SK-N-SH (cell line): ENCODE data around the gene KRTAP3-3. TPM values are rescaled to one million over a fixed set of nuclear protein-coding genes. Genes with fewer than 3 reads are reported as not detected.

ENCODE experiments used
- CTCF ChIA-PET: fragments of 300-600, 350-600 bp; formaldehyde crosslinking; extraction: SDS; loops from one replicate; lab custom pipeline; 2021; lab: Yijun Ruan, JAX
- POLR2A ChIA-PET: fragments of 350-600 bp; sonication (Branson Sonifier 250); formaldehyde crosslinking; extraction: SDS; loops from one replicate; lab custom pipeline; 2020; ENCODE audit warnings: antibody characterized with exemption, inconsistent platforms; lab: Yijun Ruan, JAX
- DNase-seq: peaks from one replicate; pipeline ENCODE4 v3.0.0; 2012
- H2AFZ ChIP-seq: fragments of 200-600 bp; sonication (generic); 2 replicates; pipeline ENCODE4 v1.8.1; 2016; ENCODE audit warnings: antibody characterized with exemption, mild to moderate bottlenecking, low read depth
- H3F3A ChIP-seq: fragments of 200-600 bp; sonication (generic); replicated peaks from 2 replicates; pipeline ENCODE3; 2016; ENCODE audit warnings: antibody characterized with exemption, mild to moderate bottlenecking; ENCODE audit not compliant: insufficient read depth
- H3K27ac ChIP-seq, 2 experiments: fragments of 200-500 bp in 1 of 2; fragments of 200-600 bp in 1 of 2; sonication (Bioruptor generic) in 1 of 2; sonication (generic), shearing (Covaris generic) in 1 of 2; 2 replicates each; pipeline versions ENCODE4 v1.5.1 to v1.6.1; 2014 to 2016; ENCODE audit warnings: low read depth in 2 of 2, inconsistent platforms in 1 of 2, low read length in 1 of 2, mild to moderate bottlenecking in 1 of 2, mixed read lengths in 1 of 2
- H3K27me3 ChIP-seq: fragments of 200-600 bp; sonication (generic), shearing (Covaris generic); 2 replicates; pipeline ENCODE4 v1.6.1; 2016; ENCODE audit warnings: mixed run types; ENCODE audit not compliant: insufficient read depth
- H3K36me3 ChIP-seq, 2 experiments: fragments of 200-500 bp in 1 of 2; fragments of 200-600 bp in 1 of 2; sonication (Bioruptor generic) in 1 of 2; sonication (generic) in 1 of 2; replicated peaks in 1 of 2; 2 replicates each; pipeline versions ENCODE3 to v1.5.1; 2014 to 2016; ENCODE audit warnings: low read length in 1 of 2, mild to moderate bottlenecking in 1 of 2; ENCODE audit not compliant: insufficient read depth in 2 of 2, control insufficient read depth in 1 of 2
- H3K4me1 ChIP-seq, 2 experiments: fragments of 200-500 bp in 1 of 2; fragments of 200-600 bp in 1 of 2; sonication (Bioruptor generic) in 1 of 2; sonication (generic), shearing (Covaris generic) in 1 of 2; 2 replicates each; pipeline versions ENCODE4 v1.5.1 to v1.6.1; 2014 to 2016; ENCODE audit warnings: low read depth in 1 of 2, low read length in 1 of 2, mixed run types in 1 of 2; ENCODE audit not compliant: insufficient read depth in 2 of 2, control insufficient read depth in 1 of 2
- H3K4me2 ChIP-seq: fragments of 200-600 bp; sonication (generic), shearing (Covaris generic); 2 replicates; pipeline ENCODE4 v1.6.1; 2017; ENCODE audit warnings: mixed run types
- H3K4me3 ChIP-seq, 2 experiments: fragments of 200-500 bp in 1 of 2; fragments of 200-600 bp in 1 of 2; sonication (Bioruptor generic) in 1 of 2; sonication (generic), shearing (Covaris generic) in 1 of 2; 2 replicates each; pipeline versions ENCODE4 v1.5.1 to v1.8.1; 2014 to 2016; ENCODE audit warnings: low read depth in 2 of 2, inconsistent platforms in 1 of 2, low read length in 1 of 2, mild to moderate bottlenecking in 1 of 2, mixed read lengths in 1 of 2, moderate library complexity in 1 of 2
- H3K79me2 ChIP-seq: fragments of 200-600 bp; sonication (generic); 2 replicates; pipeline ENCODE4 v1.8.1; 2017; ENCODE audit warnings: mild to moderate bottlenecking; ENCODE audit not compliant: insufficient read depth
- H3K9ac ChIP-seq: fragments of 200-600 bp; sonication (generic); 2 replicates; pipeline ENCODE4 v1.6.1; 2017; ENCODE audit warnings: mixed run types
- H3K9me2 ChIP-seq: fragments of 200-600 bp; sonication (generic); 2 replicates; pipeline ENCODE4 v1.6.1; 2017; ENCODE audit warnings: mixed run types
- H3K9me3 ChIP-seq: fragments of 200-600 bp; sonication (generic); 2 replicates; pipeline ENCODE4 v1.6.1; 2017; ENCODE audit warnings: mixed run types, mild to moderate bottlenecking, moderate library complexity
- H4K20me1 ChIP-seq: fragments of 200-600 bp; sonication (generic); 2 replicates; pipeline ENCODE4 v1.6.1; 2017; ENCODE audit warnings: mild to moderate bottlenecking, mixed run types; ENCODE audit not compliant: insufficient read depth
- CHD2 ChIP-seq: fragments of 150-350 bp; IDR thresholded peaks from 2 replicates; pipeline ENCODE4 v1.6.1; 2018; ENCODE audit warnings: low read length; ENCODE audit not compliant: partially characterized antibody
- ELF1 ChIP-seq: IDR thresholded peaks from 2 replicates; pipeline ENCODE4 v1.4.0; 2012
- EP300 ChIP-seq, 2 experiments: IDR thresholded peaks; 2 replicates each; pipeline versions ENCODE4 v1.4.0 to v1.6.1; 2012; ENCODE audit warnings: borderline replicate concordance in 1 of 2, low read depth in 1 of 2, low read length in 1 of 2
- FOXJ3 ChIP-seq: sonication (generic); formaldehyde crosslinking; IDR thresholded peaks from 2 replicates; pipeline ENCODE4 v1.5.1; 2020; ENCODE audit warnings: mild to moderate bottlenecking, missing genetic modification reagents
- MAX ChIP-seq: IDR thresholded peaks from 2 replicates; pipeline ENCODE4 v1.4.0; 2012; ENCODE audit warnings: low read depth
- MEF2A ChIP-seq: IDR thresholded peaks from 2 replicates; pipeline ENCODE4 v1.4.0; 2012; ENCODE audit warnings: low read depth, borderline replicate concordance
- SMC3 ChIP-seq: IDR thresholded peaks from 2 replicates; pipeline ENCODE4 v1.6.1; 2012; ENCODE audit warnings: low read depth, low read length, improper control_type of control experiment
- TCF12 ChIP-seq: IDR thresholded peaks from 2 replicates; pipeline ENCODE4 v1.4.0; 2012
- USF1 ChIP-seq: IDR thresholded peaks from 2 replicates; pipeline ENCODE4 v1.4.0; 2012; ENCODE audit warnings: low read depth, borderline replicate concordance
- USF2 ChIP-seq: fragments of 150-350 bp; IDR thresholded peaks from 2 replicates; pipeline ENCODE4 v1.6.1; 2017; ENCODE audit warnings: antibody characterized with exemption, low read length, low read depth, borderline replicate concordance
- ZBTB33 ChIP-seq: IDR thresholded peaks from 2 replicates; pipeline ENCODE4 v1.4.0; 2012; ENCODE audit warnings: low read depth, borderline replicate concordance
- WGBS: methylation state at CpG from one replicate; pipeline ENCODE4 v1.1.6; 2017; ENCODE audit warnings: low lambda C conversion rate; 5-methylcytosine and 5-hydroxymethylcytosine counted together
- polyA plus RNA-seq, 3 experiments: library from polyadenylated mRNA; depleted of rRNA; stranded (reverse); fragments of >200 nt; gene quantifications; 2 replicates each; pipeline ENCODE4 v1.2.3, GENCODE V29; 2012
- TF ChIP-seq, protein P1 (sequence below): fragments of 200-600 bp; sonication (generic); IDR thresholded peaks from 2 replicates; pipeline ENCODE4 v1.6.1; 2017; ENCODE audit warnings: antibody characterized with exemption, mild to moderate bottlenecking, moderate library complexity
- TF ChIP-seq, protein P2 (sequence below): IDR thresholded peaks from 2 replicates; pipeline ENCODE4; 2012

Gene KRTAP3-3
- polyA plus RNA-seq, 1 of the 3 experiments (the other 2 are of a cell fraction) = not detected

- H3K27me3 ChIP-seq = peaks cover 47% of the 10 kb centered on the region; the same call in 1 of the 2 replicates
- H3K9me3 ChIP-seq = no peaks in the 10 kb centered on the region
- no peak overlapping the region for H3K4me2 ChIP-seq
- 14% methylated on average over 3 of the region's 3 CpGs for WGBS
- CTCF ChIA-PET = interaction anchor here (1.0 kb wide), 1 partner anchor 318 kb away, joined by 3 read pairs; no protein-coding TSS in a partner anchor
- H4K20me1 ChIP-seq = no peaks in the 10 kb centered on the region
- no peaks in the 10 kb centered on the region for H3K4me1 ChIP-seq
- H3K79me2 ChIP-seq = no peaks in the 10 kb centered on the region
- no peak overlapping the region for H2AFZ ChIP-seq
- TF ChIP-seq ELF1 (no peak), MAX (no peak), TCF12 (no peak), CHD2 (no peak), ZBTB33 (no peak), MEF2A (no peak), SMC3 (no peak), USF1 (no peak), FOXJ3 (no peak), EP300 (IDR thresholded peaks at IDR 0.05; ENCODE audit: borderline replicate concordance in 1 of 2, low read depth in 1 of 2, low read length in 1 of 2) (no peak), USF2 (no peak)
- TF ChIP-seq, protein P1, sequence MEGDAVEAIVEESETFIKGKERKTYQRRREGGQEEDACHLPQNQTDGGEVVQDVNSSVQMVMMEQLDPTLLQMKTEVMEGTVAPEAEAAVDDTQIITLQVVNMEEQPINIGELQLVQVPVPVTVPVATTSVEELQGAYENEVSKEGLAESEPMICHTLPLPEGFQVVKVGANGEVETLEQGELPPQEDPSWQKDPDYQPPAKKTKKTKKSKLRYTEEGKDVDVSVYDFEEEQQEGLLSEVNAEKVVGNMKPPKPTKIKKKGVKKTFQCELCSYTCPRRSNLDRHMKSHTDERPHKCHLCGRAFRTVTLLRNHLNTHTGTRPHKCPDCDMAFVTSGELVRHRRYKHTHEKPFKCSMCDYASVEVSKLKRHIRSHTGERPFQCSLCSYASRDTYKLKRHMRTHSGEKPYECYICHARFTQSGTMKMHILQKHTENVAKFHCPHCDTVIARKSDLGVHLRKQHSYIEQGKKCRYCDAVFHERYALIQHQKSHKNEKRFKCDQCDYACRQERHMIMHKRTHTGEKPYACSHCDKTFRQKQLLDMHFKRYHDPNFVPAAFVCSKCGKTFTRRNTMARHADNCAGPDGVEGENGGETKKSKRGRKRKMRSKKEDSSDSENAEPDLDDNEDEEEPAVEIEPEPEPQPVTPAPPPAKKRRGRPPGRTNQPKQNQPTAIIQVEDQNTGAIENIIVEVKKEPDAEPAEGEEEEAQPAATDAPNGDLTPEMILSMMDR = no peak
- TF ChIP-seq, protein P2, sequence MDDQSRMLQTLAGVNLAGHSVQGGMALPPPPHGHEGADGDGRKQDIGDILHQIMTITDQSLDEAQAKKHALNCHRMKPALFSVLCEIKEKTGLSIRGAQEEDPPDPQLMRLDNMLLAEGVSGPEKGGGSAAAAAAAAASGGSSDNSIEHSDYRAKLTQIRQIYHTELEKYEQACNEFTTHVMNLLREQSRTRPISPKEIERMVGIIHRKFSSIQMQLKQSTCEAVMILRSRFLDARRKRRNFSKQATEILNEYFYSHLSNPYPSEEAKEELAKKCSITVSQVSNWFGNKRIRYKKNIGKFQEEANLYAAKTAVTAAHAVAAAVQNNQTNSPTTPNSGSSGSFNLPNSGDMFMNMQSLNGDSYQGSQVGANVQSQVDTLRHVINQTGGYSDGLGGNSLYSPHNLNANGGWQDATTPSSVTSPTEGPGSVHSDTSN = no peak
- TF ChIP-seq, all 33 proteins: peak for 0
- H3K9me2 ChIP-seq = no peaks in the 10 kb centered on the region
- POLR2A ChIA-PET = no interaction called here
- H3K9ac ChIP-seq = no peak overlapping the region
- H3K36me3 ChIP-seq = no peaks in the 10 kb centered on the region
- no peaks in the 10 kb centered on the region for H3F3A ChIP-seq
- no peak overlapping the region for H3K27ac ChIP-seq
- H3K4me3 ChIP-seq = no peak overlapping the region
- no peak for DNase-seq
These were observed 10.4 kb upstream of the KRTAP3-3 start for GRCh38 chr17:41004397-41004796.
